ENCODE data around the gene CNOT8.

DNA sequence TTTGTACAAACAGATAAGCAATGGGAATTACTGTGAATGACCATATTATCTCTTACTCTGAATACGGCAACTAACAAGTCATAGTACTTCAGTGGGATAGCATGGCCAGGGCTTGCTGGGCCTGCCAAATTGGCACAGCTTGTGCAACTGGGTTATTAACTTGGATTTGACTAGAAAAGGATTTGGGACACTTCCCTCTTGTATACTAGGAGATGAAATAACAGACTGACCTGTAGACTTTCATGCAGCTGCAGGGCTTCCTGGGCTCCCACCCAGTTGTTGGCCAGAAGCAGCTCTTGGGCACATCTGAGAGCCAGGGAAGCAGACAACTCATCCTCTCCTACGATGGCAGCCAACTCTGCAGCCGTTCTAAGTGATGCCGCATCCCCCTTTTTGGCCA is 39.8 kb downstream of the CNOT8 start:
- TF ChIP-seq, protein P1, sequence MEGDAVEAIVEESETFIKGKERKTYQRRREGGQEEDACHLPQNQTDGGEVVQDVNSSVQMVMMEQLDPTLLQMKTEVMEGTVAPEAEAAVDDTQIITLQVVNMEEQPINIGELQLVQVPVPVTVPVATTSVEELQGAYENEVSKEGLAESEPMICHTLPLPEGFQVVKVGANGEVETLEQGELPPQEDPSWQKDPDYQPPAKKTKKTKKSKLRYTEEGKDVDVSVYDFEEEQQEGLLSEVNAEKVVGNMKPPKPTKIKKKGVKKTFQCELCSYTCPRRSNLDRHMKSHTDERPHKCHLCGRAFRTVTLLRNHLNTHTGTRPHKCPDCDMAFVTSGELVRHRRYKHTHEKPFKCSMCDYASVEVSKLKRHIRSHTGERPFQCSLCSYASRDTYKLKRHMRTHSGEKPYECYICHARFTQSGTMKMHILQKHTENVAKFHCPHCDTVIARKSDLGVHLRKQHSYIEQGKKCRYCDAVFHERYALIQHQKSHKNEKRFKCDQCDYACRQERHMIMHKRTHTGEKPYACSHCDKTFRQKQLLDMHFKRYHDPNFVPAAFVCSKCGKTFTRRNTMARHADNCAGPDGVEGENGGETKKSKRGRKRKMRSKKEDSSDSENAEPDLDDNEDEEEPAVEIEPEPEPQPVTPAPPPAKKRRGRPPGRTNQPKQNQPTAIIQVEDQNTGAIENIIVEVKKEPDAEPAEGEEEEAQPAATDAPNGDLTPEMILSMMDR (conservative IDR thresholded peaks at IDR 0.05): no peak
- TF ChIP-seq ZFX (IDR thresholded peaks at IDR 0.05): no peak

Measured in C4-2B (cell line).